ENCODE measurements around the gene PRKACB. TPM values are rescaled to one million over a fixed set of nuclear protein-coding genes. Genes with fewer than 3 reads are reported as not detected.
A peak's percentile ranks its signal among the peaks of the same experiment; 100 is the strongest.

Gene PRKACB
- total RNA-seq, 1 experiment from 2014 or later: 12.8 TPM

- intact Hi-C loops (cut with micrococcal nuclease): no loop called here
- Mint-ChIP-seq H3K36me3 (ENCODE audit: insufficient read depth, unreplicated experiment) (no peaks in the 10 kb centered on the region), H3K27me3 (ENCODE audit: insufficient read depth, unreplicated experiment) (no peaks in the 10 kb centered on the region), H3K4me1 (ENCODE audit: insufficient read depth, unreplicated experiment) (peaks cover 6% of the 10 kb centered on the region), H3K9me3 (ENCODE audit: unreplicated experiment) (no peaks in the 10 kb centered on the region), H3K4me3 (ENCODE audit: unreplicated experiment) (no peak overlapping the region), H3K27ac (ENCODE audit: low read depth, unreplicated experiment) (no peak overlapping the region)
- TF ChIP-seq CTCF (IDR thresholded peaks at IDR 0.05; ENCODE audit: unreplicated experiment): no peak
- ChIA-PET CTCF (no interaction called here), POLR2A (no interaction called here)
- no TSS peak for BruUV-seq (replicated peaks)
- no peak for DNase-seq (ENCODE audit: unreplicated experiment)
Measured at GRCh38 chr1:84110629-84111028, 33.4 kb upstream of the PRKACB start.

- Mint-ChIP-seq H3K4me1 (ENCODE audit: insufficient read depth, unreplicated experiment) (no peaks in the 10 kb centered on the region), H3K27me3 (ENCODE audit: insufficient read depth, unreplicated experiment) (no peaks in the 10 kb centered on the region), H3K36me3 (ENCODE audit: insufficient read depth, unreplicated experiment) (no peaks in the 10 kb centered on the region), H3K9me3 (ENCODE audit: unreplicated experiment) (no peaks in the 10 kb centered on the region), H3K27ac (ENCODE audit: low read depth, unreplicated experiment) (no peak overlapping the region), H3K4me3 (ENCODE audit: unreplicated experiment) (no peak overlapping the region)
- ChIA-PET CTCF (interaction anchor here (0.6 to 1.6 kb wide), 3 partner anchors 117 to 559 kb away, joined by 3 to 6 read pairs (median 3); partner anchors contain the start of gene TTLL7), POLR2A (interaction anchor here (0.6 kb wide), 1 partner anchor 183 kb away, joined by 3 read pairs; no protein-coding TSS in a partner anchor)
- intact Hi-C loops (cut with micrococcal nuclease): no loop called here
- no TSS peak for BruUV-seq (replicated peaks)
- no peak for DNase-seq (ENCODE audit: unreplicated experiment)
- no peak for TF ChIP-seq CTCF (IDR thresholded peaks at IDR 0.05; ENCODE audit: unreplicated experiment)
Measured at GRCh38 chr1:84116558-84116957, 27.5 kb upstream of the PRKACB start.

- Mint-ChIP-seq H3K27ac (ENCODE audit: low read depth, unreplicated experiment) (peak overlapping the region; percentile 39), H3K4me1 (ENCODE audit: insufficient read depth, unreplicated experiment) (no peaks in the 10 kb centered on the region), H3K9me3 (ENCODE audit: unreplicated experiment) (no peaks in the 10 kb centered on the region), H3K27me3 (ENCODE audit: insufficient read depth, unreplicated experiment) (no peaks in the 10 kb centered on the region), H3K4me3 (ENCODE audit: unreplicated experiment) (no peak overlapping the region), H3K36me3 (ENCODE audit: insufficient read depth, unreplicated experiment) (no peaks in the 10 kb centered on the region)
- peak; percentile 9 for DNase-seq (ENCODE audit: unreplicated experiment)
- POLR2A ChIA-PET: no interaction called here
- no peak for TF ChIP-seq CTCF (IDR thresholded peaks at IDR 0.05; ENCODE audit: unreplicated experiment)
- CTCF ChIA-PET: interaction anchor here (0.7 to 1.6 kb wide), 3 partner anchors 185 to 212 kb away, joined by 3 read pairs; no protein-coding TSS in a partner anchor
- intact Hi-C loops (cut with micrococcal nuclease): no loop called here
- BruUV-seq (replicated peaks): no TSS peak
Measured at GRCh38 chr1:84117868-84118267, 26.2 kb upstream of the PRKACB start.

GRCh38 chr1:84121360-84121759 lies 22.7 kb upstream of the PRKACB start:
- H3K27ac Mint-ChIP-seq (ENCODE audit: low read depth, unreplicated experiment): no peak overlapping the region
- no peaks in the 10 kb centered on the region for H3K4me1 Mint-ChIP-seq (ENCODE audit: insufficient read depth, unreplicated experiment)
- no TSS peak for BruUV-seq (replicated peaks)
- POLR2A ChIA-PET: no interaction called here
- H3K9me3 Mint-ChIP-seq (ENCODE audit: unreplicated experiment): no peaks in the 10 kb centered on the region
- no peak overlapping the region for H3K4me3 Mint-ChIP-seq (ENCODE audit: unreplicated experiment)
- no peak for TF ChIP-seq CTCF (IDR thresholded peaks at IDR 0.05; ENCODE audit: unreplicated experiment)
- no peaks in the 10 kb centered on the region for H3K27me3 Mint-ChIP-seq (ENCODE audit: insufficient read depth, unreplicated experiment)
- DNase-seq (ENCODE audit: unreplicated experiment): no peak
- intact Hi-C loops (cut with micrococcal nuclease): no loop called here
- no peaks in the 10 kb centered on the region for H3K36me3 Mint-ChIP-seq (ENCODE audit: insufficient read depth, unreplicated experiment)
- CTCF ChIA-PET: interaction anchor here (0.5 to 7.6 kb wide), 12 partner anchors 28 to 530 kb away, joined by 3 to 105 read pairs (median 4); partner anchors contain the start of gene TTLL7

Measured in MCF 10A (cell line).